Neural cell (in vitro differentiated cells): Measurements from ENCODE around the gene CNOT10. TPM values are rescaled to one million over a fixed set of nuclear protein-coding genes. Genes with fewer than 3 reads are reported as not detected.

Experiments used
- H2AFZ ChIP-seq: fragments of 200-600, 300-800 bp; sonication (generic), shearing (Covaris generic); 2 replicates; pipeline ENCODE4 v1.6.0; 2014; ENCODE audit warnings: low read depth, mild to moderate bottlenecking, antibody characterized with exemption, low read length, moderate library complexity
- H3F3A ChIP-seq: fragments of 200-600 bp; shearing (Covaris generic); 2 replicates; pipeline ENCODE4 v1.6.1; 2016; ENCODE audit warnings: mild to moderate bottlenecking, moderate library complexity, mixed read lengths, antibody characterized with exemption, low read length; ENCODE audit not compliant: insufficient read depth, poor library complexity, severe bottlenecking
- H3K27ac ChIP-seq: fragments of 200-600, 300-800 bp; sonication (generic), shearing (Covaris generic); 2 replicates; pipeline ENCODE4 v1.5.1; 2014; ENCODE audit warnings: mild to moderate bottlenecking, low read length, moderate library complexity
- H3K27me3 ChIP-seq: fragments of 300-800, 200-600 bp; sonication (generic), shearing (Covaris generic); 2 replicates; pipeline ENCODE4 v1.6.0; 2014; ENCODE audit warnings: mild to moderate bottlenecking, low read depth, low read length, moderate library complexity; ENCODE audit not compliant: insufficient read depth
- H3K36me3 ChIP-seq: fragments of 300-800, 200-600 bp; sonication (generic), shearing (Covaris generic); 2 replicates; pipeline ENCODE4 v1.5.1; 2014; ENCODE audit warnings: mild to moderate bottlenecking, antibody characterized with exemption, low read length, moderate library complexity; ENCODE audit not compliant: insufficient read depth
- H3K4me2 ChIP-seq: fragments of 300-800, 200-600 bp; sonication (generic), shearing (Covaris generic); 2 replicates; pipeline ENCODE4 v1.6.0; 2014; ENCODE audit warnings: mild to moderate bottlenecking, low read length
- H3K4me3 ChIP-seq: fragments of 300-800, 200-600 bp; sonication (generic), shearing (Covaris generic); 2 replicates; pipeline ENCODE4 v1.5.1; 2014; ENCODE audit warnings: mild to moderate bottlenecking, low read length, moderate library complexity
- H3K79me2 ChIP-seq: fragments of 200-600 bp; shearing (Covaris generic); replicated peaks from 2 replicates; pipeline ENCODE4 v1.6.0; 2014; ENCODE audit warnings: mild to moderate bottlenecking, low read length, moderate library complexity; ENCODE audit not compliant: insufficient read depth
- H3K9ac ChIP-seq: fragments of 300-800, 200-600 bp; sonication (generic), shearing (Covaris generic); 2 replicates; pipeline ENCODE4 v1.6.1; 2016; ENCODE audit warnings: mild to moderate bottlenecking, low read length, mixed read lengths
- H3K9me2 ChIP-seq: fragments of 200-600 bp; shearing (Covaris generic); 2 replicates; pipeline ENCODE4 v1.6.1; 2016; ENCODE audit warnings: mild to moderate bottlenecking, low read length, mixed read lengths; ENCODE audit not compliant: insufficient read depth
- H3K9me3 ChIP-seq: fragments of 200-600, 300-800 bp; sonication (generic), shearing (Covaris generic); 2 replicates; pipeline ENCODE4 v1.6.1; 2016; ENCODE audit warnings: mild to moderate bottlenecking, mixed run types, low read length, moderate library complexity, mixed read lengths
- H4K20me1 ChIP-seq: fragments of 200-600 bp; shearing (Covaris generic); 2 replicates; pipeline ENCODE4 v1.6.1; 2016; ENCODE audit warnings: mild to moderate bottlenecking, mixed run types; ENCODE audit not compliant: insufficient read depth
- EP300 ChIP-seq: fragments of 450-650 bp; conservative IDR thresholded peaks from 2 replicates; pipeline ENCODE4 v1.6.1; 2014; ENCODE audit warnings: antibody characterized with exemption, mild to moderate bottlenecking, moderate library complexity; ENCODE audit not compliant: poor library complexity, severe bottlenecking
- EZH2 ChIP-seq: fragments of 200-600, 300-800 bp; shearing (Covaris generic), sonication (generic); IDR thresholded peaks from 2 replicates; pipeline ENCODE4 v1.6.1; 2014; ENCODE audit warnings: antibody characterized with exemption, low read length, borderline replicate concordance, mild to moderate bottlenecking; ENCODE audit not compliant: insufficient read depth, poor library complexity, severe bottlenecking
- MXI1 ChIP-seq: fragments of 450-650 bp; conservative IDR thresholded peaks from 2 replicates; pipeline ENCODE4 v1.6.1; 2014; ENCODE audit warnings: antibody characterized with exemption, mild to moderate bottlenecking; ENCODE audit not compliant: poor library complexity, severe bottlenecking
- POLR2AphosphoS5 ChIP-seq: IDR thresholded peaks from 2 replicates; pipeline ENCODE4 v1.6.1; 2012
- RAD21 ChIP-seq: fragments of 450-650 bp; conservative IDR thresholded peaks from 2 replicates; pipeline ENCODE4 v1.6.1; 2014; ENCODE audit warnings: antibody characterized with exemption, mild to moderate bottlenecking, moderate library complexity
- SMC3 ChIP-seq: fragments of 450-650 bp; conservative IDR thresholded peaks from 2 replicates; pipeline ENCODE4 v1.6.1; 2014; ENCODE audit warnings: antibody characterized with exemption, mild to moderate bottlenecking, moderate library complexity; ENCODE audit not compliant: poor library complexity
- TAF1 ChIP-seq: IDR thresholded peaks from 2 replicates; pipeline ENCODE4 v1.6.1; 2012; ENCODE audit warnings: low read depth
- polyA plus RNA-seq: library from polyadenylated mRNA; depleted of rRNA; stranded (reverse); fragments of >200 nt; gene quantifications from 2 replicates; pipeline ENCODE4 v1.2.3, GENCODE V29; 2014
- TF ChIP-seq, protein P1 (sequence below): IDR thresholded peaks from 2 replicates; pipeline ENCODE4 v1.6.1; 2012; ENCODE audit warnings: borderline replicate concordance
- TF ChIP-seq, protein P2 (sequence below): fragments of 450-650 bp; IDR thresholded peaks from 2 replicates; pipeline ENCODE4 v1.5.1; 2014; ENCODE audit warnings: antibody characterized with exemption, mild to moderate bottlenecking, moderate library complexity; ENCODE audit not compliant: poor library complexity, severe bottlenecking

Gene CNOT10
- polyA plus RNA-seq, 1 donor from 2014 or later, result 53.8 TPM

DNA sequence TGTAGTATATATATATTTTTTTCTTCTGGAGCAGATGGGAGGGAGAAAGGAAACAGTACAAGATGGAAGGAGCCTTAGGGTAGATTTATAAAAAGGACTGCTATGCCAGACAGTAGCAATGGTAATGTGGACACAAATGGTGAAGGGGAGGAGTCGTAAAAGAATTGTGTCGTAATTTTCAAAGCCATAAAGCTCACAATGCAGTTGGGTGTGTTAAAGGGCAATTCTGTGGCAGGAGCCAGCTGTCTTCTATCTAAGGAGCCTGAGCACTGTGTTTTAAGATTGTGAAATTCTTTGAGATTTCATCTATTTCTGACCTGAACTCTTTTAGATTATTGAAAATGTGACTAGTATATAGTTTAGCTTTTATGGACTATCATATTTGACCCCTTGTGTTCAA is 58.9 kb downstream of the CNOT10 start:
- no peak overlapping the region for H3K9ac ChIP-seq
- H3K79me2 ChIP-seq, result no peaks in the 10 kb centered on the region
- no peaks in the 10 kb centered on the region for H3K27me3 ChIP-seq
- H3K36me3 ChIP-seq, result peaks cover 5% of the 10 kb centered on the region
- H3K4me2 ChIP-seq, result no peak overlapping the region
- no peaks in the 10 kb centered on the region for H3K9me3 ChIP-seq
- TF ChIP-seq MXI1 (no peak), EP300 (no peak), SMC3 (no peak), POLR2AphosphoS5 (no peak), EZH2 (no peak), TAF1 (no peak), RAD21 (no peak)
- TF ChIP-seq, protein P1, sequence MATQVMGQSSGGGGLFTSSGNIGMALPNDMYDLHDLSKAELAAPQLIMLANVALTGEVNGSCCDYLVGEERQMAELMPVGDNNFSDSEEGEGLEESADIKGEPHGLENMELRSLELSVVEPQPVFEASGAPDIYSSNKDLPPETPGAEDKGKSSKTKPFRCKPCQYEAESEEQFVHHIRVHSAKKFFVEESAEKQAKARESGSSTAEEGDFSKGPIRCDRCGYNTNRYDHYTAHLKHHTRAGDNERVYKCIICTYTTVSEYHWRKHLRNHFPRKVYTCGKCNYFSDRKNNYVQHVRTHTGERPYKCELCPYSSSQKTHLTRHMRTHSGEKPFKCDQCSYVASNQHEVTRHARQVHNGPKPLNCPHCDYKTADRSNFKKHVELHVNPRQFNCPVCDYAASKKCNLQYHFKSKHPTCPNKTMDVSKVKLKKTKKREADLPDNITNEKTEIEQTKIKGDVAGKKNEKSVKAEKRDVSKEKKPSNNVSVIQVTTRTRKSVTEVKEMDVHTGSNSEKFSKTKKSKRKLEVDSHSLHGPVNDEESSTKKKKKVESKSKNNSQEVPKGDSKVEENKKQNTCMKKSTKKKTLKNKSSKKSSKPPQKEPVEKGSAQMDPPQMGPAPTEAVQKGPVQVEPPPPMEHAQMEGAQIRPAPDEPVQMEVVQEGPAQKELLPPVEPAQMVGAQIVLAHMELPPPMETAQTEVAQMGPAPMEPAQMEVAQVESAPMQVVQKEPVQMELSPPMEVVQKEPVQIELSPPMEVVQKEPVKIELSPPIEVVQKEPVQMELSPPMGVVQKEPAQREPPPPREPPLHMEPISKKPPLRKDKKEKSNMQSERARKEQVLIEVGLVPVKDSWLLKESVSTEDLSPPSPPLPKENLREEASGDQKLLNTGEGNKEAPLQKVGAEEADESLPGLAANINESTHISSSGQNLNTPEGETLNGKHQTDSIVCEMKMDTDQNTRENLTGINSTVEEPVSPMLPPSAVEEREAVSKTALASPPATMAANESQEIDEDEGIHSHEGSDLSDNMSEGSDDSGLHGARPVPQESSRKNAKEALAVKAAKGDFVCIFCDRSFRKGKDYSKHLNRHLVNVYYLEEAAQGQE, result no peak
- TF ChIP-seq, protein P2, sequence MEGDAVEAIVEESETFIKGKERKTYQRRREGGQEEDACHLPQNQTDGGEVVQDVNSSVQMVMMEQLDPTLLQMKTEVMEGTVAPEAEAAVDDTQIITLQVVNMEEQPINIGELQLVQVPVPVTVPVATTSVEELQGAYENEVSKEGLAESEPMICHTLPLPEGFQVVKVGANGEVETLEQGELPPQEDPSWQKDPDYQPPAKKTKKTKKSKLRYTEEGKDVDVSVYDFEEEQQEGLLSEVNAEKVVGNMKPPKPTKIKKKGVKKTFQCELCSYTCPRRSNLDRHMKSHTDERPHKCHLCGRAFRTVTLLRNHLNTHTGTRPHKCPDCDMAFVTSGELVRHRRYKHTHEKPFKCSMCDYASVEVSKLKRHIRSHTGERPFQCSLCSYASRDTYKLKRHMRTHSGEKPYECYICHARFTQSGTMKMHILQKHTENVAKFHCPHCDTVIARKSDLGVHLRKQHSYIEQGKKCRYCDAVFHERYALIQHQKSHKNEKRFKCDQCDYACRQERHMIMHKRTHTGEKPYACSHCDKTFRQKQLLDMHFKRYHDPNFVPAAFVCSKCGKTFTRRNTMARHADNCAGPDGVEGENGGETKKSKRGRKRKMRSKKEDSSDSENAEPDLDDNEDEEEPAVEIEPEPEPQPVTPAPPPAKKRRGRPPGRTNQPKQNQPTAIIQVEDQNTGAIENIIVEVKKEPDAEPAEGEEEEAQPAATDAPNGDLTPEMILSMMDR, result no peak
- H3K4me3 ChIP-seq, result no peak overlapping the region
- H3F3A ChIP-seq, result no peaks in the 10 kb centered on the region
- H3K27ac ChIP-seq, result no peak overlapping the region
- no peaks in the 10 kb centered on the region for H3K9me2 ChIP-seq
- H2AFZ ChIP-seq, result no peak overlapping the region
- H4K20me1 ChIP-seq, result no peaks in the 10 kb centered on the region

DNA sequence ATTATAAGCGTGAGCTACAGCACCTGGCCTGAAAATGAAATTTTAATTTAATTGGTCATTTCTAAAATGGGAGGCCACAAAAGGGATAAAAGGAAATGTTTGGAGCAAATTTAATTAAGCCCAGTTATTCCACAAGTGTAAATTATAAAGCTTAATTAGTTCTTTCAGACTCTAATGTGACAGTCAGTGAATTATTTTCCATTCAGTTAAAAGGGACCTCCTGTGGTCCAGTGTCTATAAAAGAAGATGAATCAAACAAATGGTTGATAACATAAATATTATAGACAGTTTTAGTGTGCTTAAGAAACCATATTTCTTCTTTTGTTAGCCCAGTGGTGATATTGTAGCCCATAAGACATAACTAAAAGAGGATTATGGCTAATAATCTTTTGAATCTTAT is 66.4 kb downstream of the CNOT10 start:
- no peak overlapping the region for H2AFZ ChIP-seq
- H4K20me1 ChIP-seq, result no peaks in the 10 kb centered on the region
- H3K9ac ChIP-seq, result no peak overlapping the region
- H3K36me3 ChIP-seq, result no peaks in the 10 kb centered on the region
- no peaks in the 10 kb centered on the region for H3K9me2 ChIP-seq
- no peaks in the 10 kb centered on the region for H3K27me3 ChIP-seq
- H3K4me2 ChIP-seq, result no peak overlapping the region
- no peak overlapping the region for H3K27ac ChIP-seq
- no peaks in the 10 kb centered on the region for H3K79me2 ChIP-seq
- no peaks in the 10 kb centered on the region for H3F3A ChIP-seq
- no peaks in the 10 kb centered on the region for H3K9me3 ChIP-seq
- no peak for TF ChIP-seq SMC3
- TF ChIP-seq, protein P1, result no peak
- no peak for TF ChIP-seq MXI1
- H3K4me3 ChIP-seq, result no peak overlapping the region
